T follicular helper cell (primary cell): ENCODE data around the gene SLC6A8.
"Not testable (repeated sequence)": the region's sequence is repeated elsewhere in the genome, so short reads cannot be mapped to it uniquely, and the experiment has no call there.

ENCODE experiments used
- DNase-seq: peaks from one replicate; pipeline ENCODE4 v3.0.0-alpha.2; 2020; ENCODE audit warnings: low read depth

SLC6A8 gene

GRCh38 chrX:153672531-153673427, 14.9 kb upstream of the SLC6A8 start:
- no peak for DNase-seq

- DNase-seq: no peak
Measured at GRCh38 chrX:153673428-153674218, 14.1 kb upstream of the SLC6A8 start, which contains the start of gene PNCK. PNCK (minus strand) TSS chrX:153673813; CDS start chrX:153673076, 737 bp downstream.

- no peak for DNase-seq
Measured at GRCh38 chrX:153674219-153674851, 13.4 kb upstream of the SLC6A8 start.

GRCh38 chrX:153681175-153681574, 6.6 kb upstream of the SLC6A8 start:
- DNase-seq: no peak

GRCh38 chrX:153683486-153683885, 4.2 kb upstream of the SLC6A8 start:
- DNase-seq: not testable (repeated sequence)

- DNase-seq: no peak
Measured at GRCh38 chrX:153684467-153685155, 3.1 kb upstream of the SLC6A8 start.

GRCh38 chrX:153685156-153685536, 2.6 kb upstream of the SLC6A8 start:
- no peak for DNase-seq

GRCh38 chrX:153685751-153686696, 1.7 kb upstream of the SLC6A8 start:
- no peak for DNase-seq

- DNase-seq: no peak
Measured at GRCh38 chrX:153686711-153687110, 1.0 kb upstream of the SLC6A8 start.

GRCh38 chrX:153688071-153688470, 345 bp downstream of the SLC6A8 start:
- no peak for DNase-seq

GRCh38 chrX:153688506-153688905, 780 bp downstream of the SLC6A8 start:
- no peak for DNase-seq

- no peak for DNase-seq
Measured at GRCh38 chrX:153688911-153689590, 1.3 kb downstream of the SLC6A8 start.

- no peak for DNase-seq
Measured at GRCh38 chrX:153689654-153690465, 2.1 kb downstream of the SLC6A8 start.

GRCh38 chrX:153690466-153690865, 2.7 kb downstream of the SLC6A8 start:
- DNase-seq: no peak

- not testable (repeated sequence) for DNase-seq
Measured at GRCh38 chrX:153691032-153691827, 3.5 kb downstream of the SLC6A8 start.

- DNase-seq: no peak
Measured at GRCh38 chrX:153692003-153692402, 4.3 kb downstream of the SLC6A8 start.

GRCh38 chrX:153692611-153693156, 5.0 kb downstream of the SLC6A8 start:
- DNase-seq: no peak
